Esophagus squamous epithelium (tissue), 4 donors: ENCODE data around the gene AKAP10.

Experiments used
- POLR2A ChIP-seq, 4 donors: fragments of 450-650 bp; IDR thresholded peaks; one replicate each; pipeline ENCODE4 v1.6.1; 2017; ENCODE audit warnings: antibody characterized with exemption in 4 of 4, mild to moderate bottlenecking in 4 of 4, moderate library complexity in 3 of 4
- TF ChIP-seq, protein P1 (sequence below), 6 experiments: fragments of 450-650 bp in 4 of 6; fragments of 200-600 bp in 2 of 6; sonication (generic) in 2 of 6; IDR thresholded peaks; one replicate each; pipeline ENCODE4 v1.5.1; 2016 to 2019; ENCODE audit warnings: antibody characterized with exemption in 6 of 6, mild to moderate bottlenecking in 4 of 6, moderate library complexity in 4 of 6

DNA sequence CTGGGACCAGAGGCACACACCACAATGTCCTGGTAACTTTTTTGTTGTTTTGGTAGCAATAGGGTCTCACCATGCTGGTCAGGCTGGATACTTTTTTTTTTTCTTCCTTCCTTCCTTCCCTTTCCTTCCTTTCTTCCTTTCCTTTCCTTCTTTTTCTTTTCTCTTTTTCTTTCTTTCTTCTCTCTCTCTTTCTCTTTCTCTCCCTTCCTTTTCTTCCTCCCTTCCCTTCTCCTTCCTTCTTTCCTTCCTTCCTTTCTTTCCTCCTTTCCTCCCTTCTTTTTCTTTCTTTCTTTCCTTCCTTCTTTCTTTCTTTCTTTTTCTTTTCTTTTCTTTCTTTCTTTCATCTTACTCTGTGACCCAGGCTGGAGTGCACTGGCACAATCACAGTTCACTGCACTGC, 91.5 kb downstream of the AKAP10 start:
- TF ChIP-seq POLR2A (IDR thresholded peaks at IDR 0.05), result no peak
- TF ChIP-seq, protein P1, sequence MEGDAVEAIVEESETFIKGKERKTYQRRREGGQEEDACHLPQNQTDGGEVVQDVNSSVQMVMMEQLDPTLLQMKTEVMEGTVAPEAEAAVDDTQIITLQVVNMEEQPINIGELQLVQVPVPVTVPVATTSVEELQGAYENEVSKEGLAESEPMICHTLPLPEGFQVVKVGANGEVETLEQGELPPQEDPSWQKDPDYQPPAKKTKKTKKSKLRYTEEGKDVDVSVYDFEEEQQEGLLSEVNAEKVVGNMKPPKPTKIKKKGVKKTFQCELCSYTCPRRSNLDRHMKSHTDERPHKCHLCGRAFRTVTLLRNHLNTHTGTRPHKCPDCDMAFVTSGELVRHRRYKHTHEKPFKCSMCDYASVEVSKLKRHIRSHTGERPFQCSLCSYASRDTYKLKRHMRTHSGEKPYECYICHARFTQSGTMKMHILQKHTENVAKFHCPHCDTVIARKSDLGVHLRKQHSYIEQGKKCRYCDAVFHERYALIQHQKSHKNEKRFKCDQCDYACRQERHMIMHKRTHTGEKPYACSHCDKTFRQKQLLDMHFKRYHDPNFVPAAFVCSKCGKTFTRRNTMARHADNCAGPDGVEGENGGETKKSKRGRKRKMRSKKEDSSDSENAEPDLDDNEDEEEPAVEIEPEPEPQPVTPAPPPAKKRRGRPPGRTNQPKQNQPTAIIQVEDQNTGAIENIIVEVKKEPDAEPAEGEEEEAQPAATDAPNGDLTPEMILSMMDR (IDR thresholded peaks at IDR 0.05), result no peak
